DOHH2 (cell line): Measurements from ENCODE around the gene ABI3BP.

Experiments used
- H3F3A ChIP-seq: fragments of 200-600 bp; sonication (generic), shearing (Covaris generic); 2 replicates; pipeline ENCODE4 v1.6.0; 2016; ENCODE audit warnings: antibody characterized with exemption, mild to moderate bottlenecking; ENCODE audit not compliant: control insufficient read depth, insufficient read depth
- H3K27ac ChIP-seq: fragments of 200-600 bp; sonication (generic); 2 replicates; pipeline ENCODE4 v1.5.1; 2014; ENCODE audit warnings: low read depth, mild to moderate bottlenecking, low read length, moderate library complexity
- H3K27me3 ChIP-seq: fragments of 200-600 bp; sonication (generic); 2 replicates; pipeline ENCODE4 v1.6.1; 2014; ENCODE audit warnings: mild to moderate bottlenecking, low read length, mixed read lengths; ENCODE audit not compliant: control insufficient read depth
- H3K36me3 ChIP-seq: fragments of 200-600 bp; sonication (generic); 2 replicates; pipeline ENCODE4 v1.6.1; 2014; ENCODE audit warnings: mild to moderate bottlenecking, low read length, moderate library complexity, mixed read lengths; ENCODE audit not compliant: control insufficient read depth
- H3K4me1 ChIP-seq: fragments of 200-600 bp; sonication (generic); 2 replicates; pipeline ENCODE4 v1.6.1; 2014; ENCODE audit warnings: mild to moderate bottlenecking, low read length, mixed read lengths; ENCODE audit not compliant: control insufficient read depth
- H3K4me2 ChIP-seq: fragments of 200-600 bp; sonication (generic); 2 replicates; pipeline ENCODE4 v1.6.0; 2014; ENCODE audit warnings: mild to moderate bottlenecking, low read length, moderate library complexity
- H3K4me3 ChIP-seq: fragments of 200-600 bp; sonication (generic); 2 replicates; pipeline ENCODE4 v1.5.1; 2014; ENCODE audit warnings: mild to moderate bottlenecking, low read length, mixed read lengths
- H3K79me2 ChIP-seq: fragments of 200-600 bp; sonication (generic); 2 replicates; pipeline ENCODE4 v1.6.1; 2014; ENCODE audit warnings: mild to moderate bottlenecking, low read length, mixed read lengths; ENCODE audit not compliant: control insufficient read depth
- H3K9me2 ChIP-seq: fragments of 200-600 bp; sonication (generic); replicated peaks from 2 replicates; pipeline ENCODE4 v1.6.1; 2014; ENCODE audit warnings: mild to moderate bottlenecking, low read length, mixed read lengths; ENCODE audit not compliant: control insufficient read depth
- H3K9me3 ChIP-seq: fragments of 200-600 bp; sonication (generic); 2 replicates; pipeline ENCODE4 v1.6.1; 2014; ENCODE audit warnings: antibody characterized with exemption, low read length, mixed read lengths; ENCODE audit not compliant: control insufficient read depth, insufficient read depth
- H4K20me1 ChIP-seq: fragments of 200-600 bp; sonication (generic); 2 replicates; pipeline ENCODE4 v1.6.0; 2014; ENCODE audit warnings: low read depth, mild to moderate bottlenecking, antibody characterized with exemption, low read length, moderate library complexity; ENCODE audit not compliant: control insufficient read depth, insufficient read depth
- CTCF ChIP-seq: fragments of 200-600 bp; sonication (generic); IDR thresholded peaks from one replicate; pipeline ENCODE4 v1.5.1; 2014; ENCODE audit warnings: antibody characterized with exemption, mild to moderate bottlenecking, low read depth, low read length; ENCODE audit not compliant: poor library complexity, severe bottlenecking
- EZH2phosphoT487 ChIP-seq: fragments of 200-600 bp; sonication (generic); IDR thresholded peaks from 2 replicates; pipeline ENCODE4 v1.6.1; 2017; ENCODE audit warnings: borderline replicate concordance, mild to moderate bottlenecking, antibody characterized with exemption, low read length, moderate library complexity, mixed read lengths

The ABI3BP gene

GRCh38 chr3:100702980-100703345 lies 290.3 kb downstream of the ABI3BP start:
- no peak overlapping the region for H3K4me3 ChIP-seq
- no peaks in the 10 kb centered on the region for H3K36me3 ChIP-seq
- no peaks in the 10 kb centered on the region for H3K9me2 ChIP-seq
- H3K9me3 ChIP-seq, result no peaks in the 10 kb centered on the region
- TF ChIP-seq CTCF, result no peak
- no peak for TF ChIP-seq EZH2phosphoT487
- H3K4me1 ChIP-seq, result no peaks in the 10 kb centered on the region
- H3K27ac ChIP-seq, result no peak overlapping the region
- no peaks in the 10 kb centered on the region for H4K20me1 ChIP-seq
- H3K79me2 ChIP-seq, result no peaks in the 10 kb centered on the region
- no peaks in the 10 kb centered on the region for H3K27me3 ChIP-seq
- no peak overlapping the region for H3K4me2 ChIP-seq
- H3F3A ChIP-seq, result no peaks in the 10 kb centered on the region

GRCh38 chr3:100702082-100702979 lies 290.9 kb downstream of the ABI3BP start:
- H3K9me2 ChIP-seq, result no peaks in the 10 kb centered on the region
- H3K27me3 ChIP-seq, result no peaks in the 10 kb centered on the region
- H3K9me3 ChIP-seq, result no peaks in the 10 kb centered on the region
- no peaks in the 10 kb centered on the region for H3K79me2 ChIP-seq
- no peaks in the 10 kb centered on the region for H4K20me1 ChIP-seq
- H3K4me3 ChIP-seq, result no peak overlapping the region
- no peaks in the 10 kb centered on the region for H3F3A ChIP-seq
- no peaks in the 10 kb centered on the region for H3K4me1 ChIP-seq
- H3K4me2 ChIP-seq, result no peak overlapping the region
- H3K27ac ChIP-seq, result no peak overlapping the region
- no peak for TF ChIP-seq CTCF
- no peak for TF ChIP-seq EZH2phosphoT487
- H3K36me3 ChIP-seq, result no peaks in the 10 kb centered on the region

DNA sequence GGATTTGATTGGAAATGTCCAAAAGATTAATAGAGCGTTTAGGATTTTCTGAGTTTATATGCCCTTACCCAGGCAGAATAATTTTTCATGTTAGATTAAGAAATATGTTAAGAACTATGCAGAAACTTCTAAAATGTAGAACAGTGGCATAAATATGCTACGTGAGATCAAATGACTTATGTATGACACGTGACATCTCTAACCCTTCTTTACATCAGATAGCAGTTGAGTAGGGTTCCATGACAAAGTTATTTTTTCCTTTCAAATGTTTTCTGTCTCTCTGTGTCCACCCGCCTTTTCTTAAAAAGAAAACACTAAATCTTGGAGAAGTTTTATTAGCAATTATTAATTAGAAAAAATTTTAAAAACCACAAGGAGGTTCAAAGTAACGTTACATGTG lies 292.5 kb downstream of the ABI3BP start:
- Histone ChIP-seq H4K20me1 (no peaks in the 10 kb centered on the region), H3K79me2 (no peaks in the 10 kb centered on the region), H3F3A (no peaks in the 10 kb centered on the region), H3K4me2 (no peak overlapping the region), H3K27ac (no peak overlapping the region), H3K36me3 (no peaks in the 10 kb centered on the region), H3K9me3 (no peaks in the 10 kb centered on the region), H3K4me1 (no peaks in the 10 kb centered on the region), H3K4me3 (no peak overlapping the region), H3K27me3 (0 out of 2 replicates have a peak, but pooled peaks cover under 1% of the 10 kb centered on the region), H3K9me2 (no peaks in the 10 kb centered on the region)
- no peak for TF ChIP-seq EZH2phosphoT487
- TF ChIP-seq CTCF, result no peak
